ENCODE results near the gene ANKS1B.

Gene ANKS1B

DNA sequence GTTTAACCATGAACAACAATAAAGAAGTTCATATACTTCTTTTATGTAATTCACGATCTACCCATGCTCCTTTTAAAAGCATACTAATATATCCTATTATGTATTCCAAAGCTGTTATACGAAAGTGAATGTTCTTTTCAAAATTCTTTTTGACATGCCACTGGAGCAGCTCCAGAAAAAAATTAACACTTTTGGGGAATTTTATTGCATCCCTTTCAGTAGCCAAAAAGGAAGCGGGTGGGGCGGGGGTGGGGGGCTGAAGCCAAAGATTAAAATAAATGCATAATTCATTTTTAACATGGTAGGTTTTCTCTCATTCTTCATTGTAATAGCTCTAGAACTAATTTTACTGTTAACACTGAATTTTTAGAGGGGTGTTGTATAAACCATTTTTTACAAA lies 123.0 kb downstream of the ANKS1B start:
- Histone ChIP-seq H3K4me1 (ENCODE audit: insufficient read depth, low read length) (peaks cover 4% of the 10 kb centered on the region; the same call in 1 of the 2 replicates), H3K27ac (ENCODE audit: low read depth, low read length) (no peak overlapping the region), H3K9ac (ENCODE audit: low read depth, low read length) (no peak overlapping the region), H3K9me3 (ENCODE audit: insufficient read depth, low read depth, low read length) (no peaks in the 10 kb centered on the region), H3K4me3 (ENCODE audit: low read length) (no peak overlapping the region), H3K27me3 (ENCODE audit: insufficient read depth, low read length) (no peaks in the 10 kb centered on the region), H3K36me3 (ENCODE audit: insufficient read depth, low read length) (no peaks in the 10 kb centered on the region)
- 100% methylated on average over 2 of the region's 4 CpGs for WGBS

DNA sequence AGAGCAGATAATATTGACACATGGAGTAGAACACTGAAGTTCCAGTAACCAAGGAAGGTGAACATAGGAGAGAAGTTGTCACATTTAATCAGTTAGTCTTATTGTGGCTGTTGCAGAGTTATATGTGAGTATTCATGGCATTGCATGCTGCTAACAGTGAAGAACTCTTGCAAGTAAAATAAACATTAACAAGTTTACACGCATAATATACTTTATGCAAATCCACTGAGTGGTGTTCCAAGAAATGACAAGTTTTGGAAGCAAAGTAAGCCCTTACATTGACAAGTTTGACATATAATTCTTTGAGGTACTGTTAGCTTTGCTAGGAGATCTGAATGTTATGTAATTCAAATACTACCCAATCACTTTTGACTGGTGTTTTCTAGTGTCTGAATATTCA lies 125.6 kb downstream of the ANKS1B start:
- Histone ChIP-seq H3K9ac (ENCODE audit: low read depth, low read length) (no peak overlapping the region), H3K9me3 (ENCODE audit: insufficient read depth, low read depth, low read length) (no peaks in the 10 kb centered on the region), H3K4me1 (ENCODE audit: insufficient read depth, low read length) (peaks cover 4% of the 10 kb centered on the region; the same call in 1 of the 2 replicates), H3K36me3 (ENCODE audit: insufficient read depth, low read length) (no peaks in the 10 kb centered on the region), H3K27ac (ENCODE audit: low read depth, low read length) (no peak overlapping the region), H3K4me3 (ENCODE audit: low read length) (no peak overlapping the region), H3K27me3 (ENCODE audit: insufficient read depth, low read length) (no peaks in the 10 kb centered on the region)
- WGBS = 86% methylated on average over 1 of the region's 1 CpG

DNA sequence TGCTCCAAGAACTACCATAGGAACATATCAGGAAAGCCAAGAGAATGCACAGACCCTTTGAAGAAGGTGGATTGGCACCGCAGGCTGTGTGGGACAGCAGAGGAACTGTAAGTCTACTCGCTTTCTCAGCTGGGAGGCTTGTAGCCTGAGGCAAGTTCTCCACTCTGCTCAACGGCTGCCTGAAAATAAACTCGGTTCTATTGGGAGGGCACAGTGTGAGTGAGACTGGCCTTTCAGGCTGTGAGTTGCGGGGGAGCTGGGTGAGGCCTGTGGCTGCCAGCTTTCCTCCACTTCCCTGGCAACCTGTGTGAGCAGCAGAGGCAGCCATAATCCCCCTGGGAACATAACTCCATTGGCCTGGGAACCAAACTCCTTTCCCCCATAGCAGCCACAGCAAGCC lies 132.1 kb downstream of the ANKS1B start:
- Histone ChIP-seq H3K9me3 (ENCODE audit: insufficient read depth, low read depth, low read length) (no peaks in the 10 kb centered on the region), H3K36me3 (ENCODE audit: insufficient read depth, low read length) (no peaks in the 10 kb centered on the region), H3K4me3 (ENCODE audit: low read length) (no peak overlapping the region), H3K4me1 (ENCODE audit: insufficient read depth, low read length) (no peaks in the 10 kb centered on the region), H3K27ac (ENCODE audit: low read depth, low read length) (no peak overlapping the region), H3K9ac (ENCODE audit: low read depth, low read length) (no peak overlapping the region), H3K27me3 (ENCODE audit: insufficient read depth, low read length) (no peaks in the 10 kb centered on the region)
- 81% methylated on average over 5 of the region's 5 CpGs for WGBS

DNA sequence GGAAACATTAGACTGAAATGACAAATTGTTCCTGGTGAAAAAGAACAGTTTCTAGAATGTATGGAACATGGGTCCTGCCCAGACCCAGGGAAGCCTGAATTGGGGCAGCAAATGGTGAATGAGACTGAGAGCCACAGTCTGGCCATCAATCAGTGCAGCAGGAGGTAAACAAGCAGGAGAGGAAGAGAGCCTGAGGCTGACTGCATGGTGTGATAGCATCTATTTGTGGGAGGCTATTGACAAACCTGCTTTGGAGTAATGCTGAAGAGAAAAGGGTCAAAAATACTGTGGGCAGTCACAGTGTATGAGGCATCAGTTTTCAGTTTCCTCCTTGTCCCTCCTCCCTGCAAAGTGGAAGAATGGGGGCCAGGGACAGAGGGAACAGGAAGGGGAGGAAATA lies 136.8 kb downstream of the ANKS1B start:
- Histone ChIP-seq H3K36me3 (ENCODE audit: insufficient read depth, low read length) (no peaks in the 10 kb centered on the region), H3K4me1 (ENCODE audit: insufficient read depth, low read length) (no peaks in the 10 kb centered on the region), H3K27ac (ENCODE audit: low read depth, low read length) (no peak overlapping the region), H3K9ac (ENCODE audit: low read depth, low read length) (no peak overlapping the region), H3K27me3 (ENCODE audit: insufficient read depth, low read length) (no peaks in the 10 kb centered on the region), H3K4me3 (ENCODE audit: low read length) (no peak overlapping the region), H3K9me3 (ENCODE audit: insufficient read depth, low read depth, low read length) (no peaks in the 10 kb centered on the region)

DNA sequence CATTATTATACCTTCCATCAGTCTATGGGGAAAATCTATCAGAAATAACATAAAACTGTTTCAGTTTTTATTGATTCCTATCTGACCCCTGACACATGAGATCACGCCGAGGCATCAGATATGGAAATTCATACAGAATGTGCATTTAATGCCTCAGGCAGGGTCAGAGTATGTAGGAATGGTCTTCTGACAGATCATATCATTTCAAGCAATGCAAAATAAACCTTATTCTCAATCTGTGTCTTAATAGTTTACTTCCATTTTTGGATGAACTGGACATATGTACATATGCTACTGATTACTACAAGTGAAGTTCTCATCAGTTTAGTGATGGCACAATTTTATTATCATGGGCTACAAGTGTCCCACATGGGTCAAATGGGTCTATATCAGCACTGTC lies 150.0 kb downstream of the ANKS1B start:
- 85% methylated on average over 2 of the region's 2 CpGs for WGBS
- Histone ChIP-seq H3K4me3 (ENCODE audit: low read length) (no peak overlapping the region), H3K27ac (ENCODE audit: low read depth, low read length) (no peak overlapping the region), H3K4me1 (ENCODE audit: insufficient read depth, low read length) (no peaks in the 10 kb centered on the region), H3K36me3 (ENCODE audit: insufficient read depth, low read length) (no peaks in the 10 kb centered on the region), H3K27me3 (ENCODE audit: insufficient read depth, low read length) (no peaks in the 10 kb centered on the region), H3K9me3 (ENCODE audit: insufficient read depth, low read depth, low read length) (no peaks in the 10 kb centered on the region), H3K9ac (ENCODE audit: low read depth, low read length) (no peak overlapping the region)

DNA sequence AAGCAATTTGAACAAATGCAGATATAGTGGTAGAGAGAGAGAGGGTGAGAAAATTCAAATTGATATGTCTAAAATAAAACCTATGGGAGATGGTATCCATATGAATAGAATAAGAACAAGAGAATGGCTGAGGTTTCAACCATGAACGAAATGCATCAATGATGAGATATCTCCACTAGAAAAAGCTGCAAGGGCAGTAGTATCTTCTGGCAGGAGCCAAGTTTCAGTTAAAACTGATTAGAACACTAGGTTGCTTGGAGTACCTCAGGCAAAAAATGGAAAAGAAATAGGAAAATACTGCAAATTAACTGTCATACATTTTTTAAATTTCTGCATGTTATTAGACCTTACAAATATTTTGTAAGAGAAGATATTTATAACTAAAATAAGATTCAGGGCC lies 151.3 kb downstream of the ANKS1B start:
- H3K4me1 ChIP-seq (ENCODE audit: insufficient read depth, low read length) = no peaks in the 10 kb centered on the region
- H3K4me3 ChIP-seq (ENCODE audit: low read length) = no peak overlapping the region
- H3K36me3 ChIP-seq (ENCODE audit: insufficient read depth, low read length) = no peaks in the 10 kb centered on the region
- WGBS = 94% methylated on average over 1 of the region's 1 CpG
- no peaks in the 10 kb centered on the region for H3K27me3 ChIP-seq (ENCODE audit: insufficient read depth, low read length)
- no peak overlapping the region for H3K27ac ChIP-seq (ENCODE audit: low read depth, low read length)
- no peak overlapping the region for H3K9ac ChIP-seq (ENCODE audit: low read depth, low read length)
- no peaks in the 10 kb centered on the region for H3K9me3 ChIP-seq (ENCODE audit: insufficient read depth, low read depth, low read length)

DNA sequence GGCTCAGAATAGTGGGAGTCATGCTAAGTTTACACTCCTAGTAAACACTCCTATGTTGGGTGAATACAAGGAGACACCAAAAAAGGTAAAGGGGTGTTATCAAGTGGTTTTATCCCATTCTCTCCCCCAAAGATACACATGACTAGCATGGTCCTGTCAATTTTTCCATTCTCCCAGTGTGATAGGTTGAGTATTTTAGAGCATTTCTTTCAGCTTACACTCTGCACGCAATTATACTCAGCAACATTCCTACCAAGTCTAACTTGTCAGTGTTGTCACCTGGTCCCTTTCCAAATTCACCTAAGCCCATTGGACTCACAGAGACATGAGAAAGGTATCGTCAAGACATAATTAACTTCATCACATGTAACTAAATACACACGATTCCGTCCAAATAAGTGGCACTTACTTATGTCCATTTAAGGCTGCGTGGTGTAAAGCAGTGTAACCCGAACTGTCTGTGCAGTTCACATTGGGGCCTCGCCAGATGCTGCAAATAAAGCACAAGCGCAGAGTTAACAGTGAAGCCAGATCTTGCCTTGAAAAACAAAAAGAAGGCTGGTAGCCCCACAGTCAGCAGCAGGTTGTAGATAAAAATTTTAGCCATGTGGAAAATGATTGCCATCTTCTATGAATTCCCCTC lies 159.7 kb downstream of the ANKS1B start:
- Histone ChIP-seq H3K9ac (ENCODE audit: low read depth, low read length) (no peak overlapping the region), H3K36me3 (ENCODE audit: insufficient read depth, low read length) (no peaks in the 10 kb centered on the region), H3K4me3 (ENCODE audit: low read length) (no peak overlapping the region), H3K9me3 (ENCODE audit: insufficient read depth, low read depth, low read length) (no peaks in the 10 kb centered on the region), H3K27me3 (ENCODE audit: insufficient read depth, low read length) (no peaks in the 10 kb centered on the region), H3K4me1 (ENCODE audit: insufficient read depth, low read length) (no peaks in the 10 kb centered on the region), H3K27ac (ENCODE audit: low read depth, low read length) (no peak overlapping the region)
- 95% methylated on average over 8 of the region's 8 CpGs for WGBS

DNA sequence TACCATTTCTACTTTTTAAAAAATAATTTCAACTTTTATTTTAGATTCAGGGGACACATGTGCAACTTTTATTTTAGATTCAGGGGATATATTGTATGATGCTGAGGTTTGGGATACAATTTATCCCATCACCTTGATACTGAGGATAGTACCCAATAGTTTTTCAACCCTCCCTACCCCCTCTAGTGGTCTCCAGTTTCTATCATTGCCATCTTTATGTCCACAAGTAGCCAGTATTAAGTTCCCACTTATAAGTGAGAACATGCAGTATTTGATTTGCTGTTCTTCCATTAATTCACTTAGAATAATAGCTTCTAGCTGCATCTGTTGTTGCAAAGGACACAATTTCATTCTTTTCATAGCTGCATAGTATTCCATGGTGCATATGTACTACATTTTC lies 162.5 kb downstream of the ANKS1B start:
- Histone ChIP-seq H3K36me3 (ENCODE audit: insufficient read depth, low read length) (no peaks in the 10 kb centered on the region), H3K9me3 (ENCODE audit: insufficient read depth, low read depth, low read length) (no peaks in the 10 kb centered on the region), H3K9ac (ENCODE audit: low read depth, low read length) (no peak overlapping the region), H3K27me3 (ENCODE audit: insufficient read depth, low read length) (no peaks in the 10 kb centered on the region), H3K4me3 (ENCODE audit: low read length) (no peak overlapping the region), H3K27ac (ENCODE audit: low read depth, low read length) (no peak overlapping the region), H3K4me1 (ENCODE audit: insufficient read depth, low read length) (no peaks in the 10 kb centered on the region)

DNA sequence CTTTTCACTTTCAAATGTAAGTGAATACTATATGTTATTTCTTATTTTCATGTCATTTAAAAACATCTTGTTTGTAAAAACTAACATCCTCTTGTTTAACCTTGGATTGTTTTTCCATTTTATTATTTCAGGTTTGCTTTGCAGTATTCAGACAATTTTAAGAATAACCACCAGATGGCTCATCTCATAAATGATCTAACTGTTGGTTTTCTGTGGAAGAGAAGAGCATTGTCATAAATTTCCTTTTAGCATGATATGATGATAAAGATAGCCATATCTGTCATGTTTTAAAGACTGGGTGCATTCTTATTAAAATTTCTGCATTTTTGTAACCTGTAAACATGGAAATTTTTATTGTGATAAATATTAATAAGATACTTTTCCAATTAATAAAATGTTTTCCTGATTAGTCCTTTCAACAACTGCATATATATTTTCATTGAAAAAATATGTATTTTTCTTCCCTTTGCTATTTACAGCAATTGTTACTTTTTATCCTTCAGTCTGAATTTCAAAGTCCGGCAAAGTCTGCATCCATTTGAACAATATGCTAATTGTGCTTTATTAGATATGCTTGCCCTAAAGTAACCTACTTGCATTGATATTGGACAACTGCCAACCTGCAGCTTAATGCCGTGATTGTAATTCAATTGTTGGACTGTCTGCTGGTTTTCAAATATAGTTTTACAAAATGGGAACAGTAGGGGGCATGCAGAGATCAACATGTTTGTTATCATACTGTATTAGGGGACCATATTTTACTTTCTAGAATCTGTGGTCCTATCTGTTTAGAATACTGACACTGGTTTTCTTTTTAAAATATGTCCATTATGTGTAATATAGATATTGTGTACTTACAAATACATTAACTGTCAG lies 173.8 kb downstream of the ANKS1B start:
- Histone ChIP-seq H3K27me3 (ENCODE audit: insufficient read depth, low read length) (no peaks in the 10 kb centered on the region), H3K9me3 (ENCODE audit: insufficient read depth, low read depth, low read length) (no peaks in the 10 kb centered on the region), H3K9ac (ENCODE audit: low read depth, low read length) (no peak overlapping the region), H3K36me3 (ENCODE audit: insufficient read depth, low read length) (no peaks in the 10 kb centered on the region), H3K4me1 (ENCODE audit: insufficient read depth, low read length) (no peaks in the 10 kb centered on the region), H3K4me3 (ENCODE audit: low read length) (no peak overlapping the region), H3K27ac (ENCODE audit: low read depth, low read length) (no peak overlapping the region)
- WGBS = 95% methylated on average over 2 of the region's 2 CpGs

DNA sequence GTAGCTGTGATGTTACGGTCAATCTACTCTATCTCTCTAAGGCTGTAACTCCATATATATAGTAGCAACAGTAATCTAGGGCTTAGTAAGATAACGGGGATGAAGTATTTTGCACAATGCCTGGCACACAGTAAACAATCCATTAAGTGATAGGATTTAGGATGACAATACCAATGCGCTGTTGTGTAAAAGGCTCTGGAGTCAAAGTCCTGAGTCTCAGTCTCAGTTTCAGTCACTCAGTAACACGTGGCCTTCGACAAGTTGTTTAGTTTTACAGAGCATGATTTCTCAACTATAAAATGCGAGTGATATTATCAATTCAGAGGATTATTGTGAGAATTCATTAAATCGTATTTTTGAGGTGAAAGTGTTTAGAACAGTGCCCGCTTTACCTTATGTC lies 174.8 kb downstream of the ANKS1B start:
- WGBS = 87% methylated on average over 7 of the region's 8 CpGs
- no peak overlapping the region for H3K9ac ChIP-seq (ENCODE audit: low read depth, low read length)
- no peak overlapping the region for H3K4me3 ChIP-seq (ENCODE audit: low read length)
- H3K36me3 ChIP-seq (ENCODE audit: insufficient read depth, low read length) = no peaks in the 10 kb centered on the region
- no peaks in the 10 kb centered on the region for H3K9me3 ChIP-seq (ENCODE audit: insufficient read depth, low read depth, low read length)
- no peaks in the 10 kb centered on the region for H3K4me1 ChIP-seq (ENCODE audit: insufficient read depth, low read length)
- H3K27ac ChIP-seq (ENCODE audit: low read depth, low read length) = no peak overlapping the region
- H3K27me3 ChIP-seq (ENCODE audit: insufficient read depth, low read length) = no peaks in the 10 kb centered on the region

DNA sequence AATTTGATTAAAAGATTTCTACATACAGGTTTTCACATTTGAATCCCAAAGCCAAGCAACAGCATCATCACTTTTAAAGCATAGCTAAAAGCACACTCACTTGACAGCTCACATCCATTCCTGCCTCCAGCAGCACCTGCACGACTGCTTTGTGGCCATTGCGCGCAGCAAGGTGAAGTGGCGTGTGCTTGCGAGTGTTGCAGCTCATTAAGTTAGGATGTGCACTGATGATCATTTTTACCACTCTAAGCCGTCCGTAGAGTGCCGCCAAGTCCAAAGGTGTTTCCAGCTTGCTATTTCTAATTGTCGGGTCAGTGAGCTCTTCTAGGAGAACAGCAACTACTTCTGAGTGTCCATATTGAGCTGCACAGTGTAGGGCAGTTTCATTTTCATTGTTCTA lies 178.4 kb downstream of the ANKS1B start:
- H3K27ac ChIP-seq (ENCODE audit: low read depth, low read length) = no peak overlapping the region
- no peaks in the 10 kb centered on the region for H3K27me3 ChIP-seq (ENCODE audit: insufficient read depth, low read length)
- H3K36me3 ChIP-seq (ENCODE audit: insufficient read depth, low read length) = no peaks in the 10 kb centered on the region
- H3K9ac ChIP-seq (ENCODE audit: low read depth, low read length) = no peak overlapping the region
- no peak overlapping the region for H3K4me3 ChIP-seq (ENCODE audit: low read length)
- no peaks in the 10 kb centered on the region for H3K9me3 ChIP-seq (ENCODE audit: insufficient read depth, low read depth, low read length)
- 97% methylated on average over 9 of the region's 9 CpGs for WGBS
- no peaks in the 10 kb centered on the region for H3K4me1 ChIP-seq (ENCODE audit: insufficient read depth, low read length)
